K562 (cell line): ENCODE measurements around the gene AGAP3. TPM values are rescaled to one million over a fixed set of nuclear protein-coding genes. Genes with fewer than 3 reads are reported as not detected.
A peak's percentile ranks its signal among the peaks of the same experiment; 100 is the strongest.

Experiments
- ARID1B ChIP-seq: fragments of 450-650 bp; IDR thresholded peaks from 2 replicates; pipeline ENCODE4 v1.6.1; 2016; ENCODE audit warnings: antibody characterized with exemption, mild to moderate bottlenecking, inconsistent platforms
- CREBBP ChIP-seq: IDR thresholded peaks from one replicate; pipeline ENCODE4 v1.6.1; 2012; ENCODE audit warnings: low read depth, mild to moderate bottlenecking, control low read depth, inconsistent platforms, low read length
- DNMT1 ChIP-seq: fragments of 450-650 bp; IDR thresholded peaks from 2 replicates; pipeline ENCODE4 v1.6.1; 2016; ENCODE audit warnings: antibody characterized with exemption, mild to moderate bottlenecking
- EP400 ChIP-seq: fragments of 450-650 bp; IDR thresholded peaks from 2 replicates; pipeline ENCODE4 v1.6.1; 2017; ENCODE audit warnings: antibody characterized with exemption, mild to moderate bottlenecking, moderate library complexity
- KAT2B ChIP-seq: IDR thresholded peaks from one replicate; pipeline ENCODE4 v1.6.1; 2012; ENCODE audit warnings: low read depth, mild to moderate bottlenecking, control low read depth, inconsistent platforms, low read length, moderate library complexity
- MCM7 ChIP-seq, 2 experiments: fragments of 450-650 bp; IDR thresholded peaks; 2 replicates each; pipeline ENCODE4 v1.6.1; 2016 to 2018
- MECOM ChIP-seq: fragments of 250-450 bp; sonication (Bioruptor Pico); IDR thresholded peaks from 2 replicates; pipeline ENCODE4 v1.8.0; 2022; ENCODE audit warnings: inconsistent platforms
- NFYB ChIP-seq: IDR thresholded peaks from 2 replicates; pipeline ENCODE4 v1.6.1; 2011; ENCODE audit warnings: mild to moderate bottlenecking, moderate library complexity; ENCODE audit not compliant: insufficient read length; ENCODE audit errors: extremely low read depth
- POLR3G ChIP-seq: IDR thresholded peaks from 2 replicates; pipeline ENCODE4 v1.6.1; 2011; ENCODE audit not compliant: insufficient read length, insufficient replicate concordance; ENCODE audit errors: extremely low read depth
- SOX6 ChIP-seq: fragments of 450-650 bp; IDR thresholded peaks from 2 replicates; pipeline ENCODE4 v1.6.1; 2014; ENCODE audit warnings: mild to moderate bottlenecking
- SP1 ChIP-seq: sonication (generic); formaldehyde crosslinking; IDR thresholded peaks from 2 replicates; pipeline ENCODE4 v1.8.1; 2022; ENCODE audit warnings: mild to moderate bottlenecking, missing genetic modification reagents
- TEAD1 ChIP-seq, 2 experiments: fragments of 450-650 bp in 1 of 2; sonication (generic) in 1 of 2; formaldehyde crosslinking; IDR thresholded peaks; 2 replicates each; pipeline versions ENCODE4 v1.4.0 to v1.8.0; 2020 to 2022; ENCODE audit warnings: mild to moderate bottlenecking in 2 of 2, missing genetic modification reagents in 1 of 2
- YY1 ChIP-seq, 3 experiments: IDR thresholded peaks; 2 replicates each; pipeline ENCODE4 v1.6.1; 2011; ENCODE audit warnings: low read length in 2 of 3, mild to moderate bottlenecking in 2 of 3, moderate library complexity in 2 of 3, borderline replicate concordance in 1 of 3, control low read depth in 1 of 3, low read depth in 1 of 3; ENCODE audit not compliant: insufficient read depth in 3 of 3, insufficient replicate concordance in 2 of 3, control insufficient read depth in 1 of 3, insufficient read length in 1 of 3; ENCODE audit errors: extremely low read depth in 1 of 3
- ZBED1 ChIP-seq: IDR thresholded peaks from 2 replicates; pipeline ENCODE4 v1.6.1; 2014
- polyA plus RNA-seq, 8 experiments: library from polyadenylated mRNA; depleted of rRNA in 4 of 8; stranded (reverse) in 5 of 8; unstranded in 3 of 8; fragments of >200 nt; fragmentation: Nextera tagmentation in 2 of 8; fragmentation: Illumina TruSeq in 1 of 8; extraction: Ambion mirVana in 2 of 8; extraction: Trizol in 1 of 8; gene quantifications; 2 replicates each; pipeline versions ENCODE4 v1.2.1 to v1.2.3, GENCODE V29; 2011 to 2014; ENCODE audit warnings: inconsistent platforms in 1 of 8, missing spikeins in 1 of 8
- total RNA-seq, 7 experiments: library from RNA; depleted of rRNA in 6 of 7; stranded (reverse); fragments of >200 nt in 6 of 7; fragmentation: Illumina TruSeq in 2 of 7; extraction: Trizol in 2 of 7; gene quantifications; 2 replicates each; pipeline versions ENCODE4 v1.2.1 to v1.2.3, GENCODE V29; 2011 to 2021; ENCODE audit warnings: low replicate concordance in 1 of 7
- TF ChIP-seq, protein P1 (sequence below): fragments of 200-800 bp; sonication (Bioruptor generic); IDR thresholded peaks from 2 replicates; pipeline ENCODE4 v1.6.1; 2017; ENCODE audit warnings: missing genetic modification characterization, missing compliant biosample characterization
- TF ChIP-seq, protein P2 (sequence below): fragments of 450-650 bp; IDR thresholded peaks from 2 replicates; pipeline ENCODE4 v1.6.1; 2016
- TF ChIP-seq, protein P3 (sequence below), 3 experiments: fragments of 200-800 bp in 1 of 3; fragments of 250-450 bp in 1 of 3; fragments of 450-650 bp in 1 of 3; sonication (Bioruptor Pico) in 1 of 3; sonication (Bioruptor generic) in 1 of 3; formaldehyde crosslinking in 1 of 3; IDR thresholded peaks; 2 replicates each; pipeline versions ENCODE4 v1.6.1 to v1.8.0; 2016 to 2022; ENCODE audit warnings: mild to moderate bottlenecking in 2 of 3, missing genetic modification characterization in 2 of 3, missing compliant biosample characterization in 1 of 3, moderate library complexity in 1 of 3
- TF ChIP-seq, protein P4 (sequence below): sonication (generic); formaldehyde crosslinking; IDR thresholded peaks from 2 replicates; pipeline ENCODE4 v1.8.1; 2023; ENCODE audit warnings: mild to moderate bottlenecking, missing genetic modification reagents, moderate library complexity

AGAP3 gene
- total and polyA plus RNA-seq, 9 of the 15 experiments (the other 6 are each of a cell fraction or from before 2014, with no cell fraction given), result 3.4 to 208 (median 62.2) TPM

DNA sequence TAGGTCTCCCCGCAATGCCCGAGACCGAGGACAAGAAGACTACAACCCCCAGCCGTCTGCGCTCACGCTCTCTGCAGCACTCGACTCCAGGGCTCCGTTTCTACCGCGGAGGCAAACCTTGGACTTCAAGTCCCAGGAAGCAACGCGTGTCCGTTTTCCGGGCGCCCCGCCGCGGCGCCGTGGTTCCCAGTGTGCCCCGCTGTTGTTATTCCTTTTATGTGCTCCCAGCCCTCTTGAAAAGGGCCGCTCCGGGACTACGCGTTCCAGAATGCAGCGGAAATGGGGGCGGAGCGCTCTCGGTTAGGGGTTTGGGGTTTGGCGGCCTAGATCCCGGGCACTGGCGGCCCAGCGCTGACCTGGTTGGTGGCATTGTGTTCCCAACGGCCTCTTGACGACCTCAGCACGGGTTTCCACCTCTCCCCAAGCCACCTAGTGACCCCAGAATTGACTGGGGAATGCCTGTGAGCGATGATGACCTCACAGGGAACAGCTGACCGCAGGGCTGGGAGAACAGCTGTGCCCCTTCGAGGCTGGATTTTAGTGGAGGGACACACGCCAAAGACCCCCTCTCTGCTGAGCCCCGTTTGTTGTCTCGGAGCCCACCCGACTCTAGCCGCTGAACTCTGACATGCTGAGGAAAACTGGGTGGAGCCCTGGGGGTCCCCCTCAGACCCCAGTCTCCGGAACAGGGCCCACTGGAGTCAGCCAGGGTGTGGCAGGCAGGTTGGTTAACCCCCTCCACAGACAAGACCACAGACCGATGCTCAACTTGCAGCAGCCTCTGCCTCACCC, 28.1 kb upstream of the AGAP3 start (continued):
- TF ChIP-seq TEAD1 (CRISPR knock-in tag; IDR thresholded peaks at IDR 0.05) (peak; percentile 18 to 80; a peak in 3 of 4 replicates), YY1 (IDR thresholded peaks at IDR 0.05; ENCODE audit: borderline replicate concordance in 1 of 3, control insufficient read depth in 1 of 3, extremely low read depth in 1 of 3, insufficient read depth in 3 of 3, insufficient read length in 1 of 3, insufficient replicate concordance in 2 of 3, low read depth in 1 of 3, low read length in 2 of 3) (peak; percentile 6 to 87 (median 82)), MECOM (no peak), POLR3G (no peak), EP400 (no peak), ZBED1 (no peak; the same call in 1 of the 2 replicates), DNMT1 (no peak), MCM7 (IDR thresholded peaks at IDR 0.05) (no peak), KAT2B (peak; percentile 14), SOX6 (peak; percentile 49; the same call in 1 of the 2 replicates), ARID1B (peak; percentile 61; the same call in 1 of the 2 replicates), CREBBP (no peak), NFYB (no peak), SP1 (CRISPR knock-in tag) (peak; percentile 95)
- TF ChIP-seq, protein P1, sequence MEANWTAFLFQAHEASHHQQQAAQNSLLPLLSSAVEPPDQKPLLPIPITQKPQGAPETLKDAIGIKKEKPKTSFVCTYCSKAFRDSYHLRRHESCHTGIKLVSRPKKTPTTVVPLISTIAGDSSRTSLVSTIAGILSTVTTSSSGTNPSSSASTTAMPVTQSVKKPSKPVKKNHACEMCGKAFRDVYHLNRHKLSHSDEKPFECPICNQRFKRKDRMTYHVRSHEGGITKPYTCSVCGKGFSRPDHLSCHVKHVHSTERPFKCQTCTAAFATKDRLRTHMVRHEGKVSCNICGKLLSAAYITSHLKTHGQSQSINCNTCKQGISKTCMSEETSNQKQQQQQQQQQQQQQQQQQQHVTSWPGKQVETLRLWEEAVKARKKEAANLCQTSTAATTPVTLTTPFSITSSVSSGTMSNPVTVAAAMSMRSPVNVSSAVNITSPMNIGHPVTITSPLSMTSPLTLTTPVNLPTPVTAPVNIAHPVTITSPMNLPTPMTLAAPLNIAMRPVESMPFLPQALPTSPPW, result peak; percentile 88
- TF ChIP-seq, protein P2, sequence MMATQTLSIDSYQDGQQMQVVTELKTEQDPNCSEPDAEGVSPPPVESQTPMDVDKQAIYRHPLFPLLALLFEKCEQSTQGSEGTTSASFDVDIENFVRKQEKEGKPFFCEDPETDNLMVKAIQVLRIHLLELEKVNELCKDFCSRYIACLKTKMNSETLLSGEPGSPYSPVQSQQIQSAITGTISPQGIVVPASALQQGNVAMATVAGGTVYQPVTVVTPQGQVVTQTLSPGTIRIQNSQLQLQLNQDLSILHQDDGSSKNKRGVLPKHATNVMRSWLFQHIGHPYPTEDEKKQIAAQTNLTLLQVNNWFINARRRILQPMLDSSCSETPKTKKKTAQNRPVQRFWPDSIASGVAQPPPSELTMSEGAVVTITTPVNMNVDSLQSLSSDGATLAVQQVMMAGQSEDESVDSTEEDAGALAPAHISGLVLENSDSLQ, result peak; percentile 4
- TF ChIP-seq, protein P3, sequence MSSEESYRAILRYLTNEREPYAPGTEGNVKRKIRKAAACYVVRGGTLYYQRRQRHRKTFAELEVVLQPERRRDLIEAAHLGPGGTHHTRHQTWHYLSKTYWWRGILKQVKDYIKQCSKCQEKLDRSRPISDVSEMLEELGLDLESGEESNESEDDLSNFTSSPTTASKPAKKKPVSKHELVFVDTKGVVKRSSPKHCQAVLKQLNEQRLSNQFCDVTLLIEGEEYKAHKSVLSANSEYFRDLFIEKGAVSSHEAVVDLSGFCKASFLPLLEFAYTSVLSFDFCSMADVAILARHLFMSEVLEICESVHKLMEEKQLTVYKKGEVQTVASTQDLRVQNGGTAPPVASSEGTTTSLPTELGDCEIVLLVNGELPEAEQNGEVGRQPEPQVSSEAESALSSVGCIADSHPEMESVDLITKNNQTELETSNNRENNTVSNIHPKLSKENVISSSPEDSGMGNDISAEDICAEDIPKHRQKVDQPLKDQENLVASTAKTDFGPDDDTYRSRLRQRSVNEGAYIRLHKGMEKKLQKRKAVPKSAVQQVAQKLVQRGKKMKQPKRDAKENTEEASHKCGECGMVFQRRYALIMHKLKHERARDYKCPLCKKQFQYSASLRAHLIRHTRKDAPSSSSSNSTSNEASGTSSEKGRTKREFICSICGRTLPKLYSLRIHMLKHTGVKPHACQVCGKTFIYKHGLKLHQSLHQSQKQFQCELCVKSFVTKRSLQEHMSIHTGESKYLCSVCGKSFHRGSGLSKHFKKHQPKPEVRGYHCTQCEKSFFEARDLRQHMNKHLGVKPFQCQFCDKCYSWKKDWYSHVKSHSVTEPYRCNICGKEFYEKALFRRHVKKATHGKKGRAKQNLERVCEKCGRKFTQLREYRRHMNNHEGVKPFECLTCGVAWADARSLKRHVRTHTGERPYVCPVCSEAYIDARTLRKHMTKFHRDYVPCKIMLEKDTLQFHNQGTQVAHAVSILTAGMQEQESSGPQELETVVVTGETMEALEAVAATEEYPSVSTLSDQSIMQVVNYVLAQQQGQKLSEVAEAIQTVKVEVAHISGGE (CRISPR knock-in tag; IDR thresholded peaks at IDR 0.05), result peak in 2 of 3 experiments; percentile 6 to 95; a peak in 2 of 6 replicates
- TF ChIP-seq, protein P4, sequence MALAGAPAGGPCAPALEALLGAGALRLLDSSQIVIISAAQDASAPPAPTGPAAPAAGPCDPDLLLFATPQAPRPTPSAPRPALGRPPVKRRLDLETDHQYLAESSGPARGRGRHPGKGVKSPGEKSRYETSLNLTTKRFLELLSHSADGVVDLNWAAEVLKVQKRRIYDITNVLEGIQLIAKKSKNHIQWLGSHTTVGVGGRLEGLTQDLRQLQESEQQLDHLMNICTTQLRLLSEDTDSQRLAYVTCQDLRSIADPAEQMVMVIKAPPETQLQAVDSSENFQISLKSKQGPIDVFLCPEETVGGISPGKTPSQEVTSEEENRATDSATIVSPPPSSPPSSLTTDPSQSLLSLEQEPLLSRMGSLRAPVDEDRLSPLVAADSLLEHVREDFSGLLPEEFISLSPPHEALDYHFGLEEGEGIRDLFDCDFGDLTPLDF (CRISPR knock-in tag), result peak; percentile 89
